Measurements from ENCODE around the gene MLLT11.

GRCh38 chr1:151067185-151067584 lies 7.0 kb downstream of the MLLT11 start:
- TF ChIP-seq POLR2A (IDR thresholded peaks at IDR 0.05) (no peak), CTCF (IDR thresholded peaks at IDR 0.05) (no peak)

Measured in esophagus squamous epithelium (tissue), 4 donors.